HEK293 (cell line): ENCODE results near the gene SLC12A2.

ENCODE experiments used
- FEZF1 ChIP-seq: fragments of 450-650 bp; formaldehyde crosslinking; IDR thresholded peaks from 2 replicates; pipeline ENCODE4 v1.5.1; 2016; ENCODE audit warnings: missing biosample characterization, missing genetic modification characterization
- GLIS1 ChIP-seq: fragments of 450-650 bp; formaldehyde crosslinking; IDR thresholded peaks from 2 replicates; pipeline ENCODE4 v1.5.1; 2016; ENCODE audit warnings: missing biosample characterization, missing genetic modification characterization
- INSM2 ChIP-seq: fragments of 450-650 bp; formaldehyde crosslinking; IDR thresholded peaks from 2 replicates; pipeline ENCODE4 v1.5.1; 2016; ENCODE audit warnings: missing biosample characterization, missing genetic modification characterization
- MEIS1 ChIP-seq: sonication (generic); formaldehyde crosslinking; IDR thresholded peaks from 2 replicates; pipeline ENCODE4 v1.8.1; 2022; ENCODE audit warnings: missing genetic modification reagents, mild to moderate bottlenecking, borderline replicate concordance
- MYNN ChIP-seq: fragments of 450-650 bp; formaldehyde crosslinking; IDR thresholded peaks from 2 replicates; pipeline ENCODE4 v1.5.1; 2016; ENCODE audit warnings: missing biosample characterization, missing genetic modification characterization, borderline replicate concordance
- OVOL3 ChIP-seq: fragments of 450-650 bp; formaldehyde crosslinking; IDR thresholded peaks from 2 replicates; pipeline ENCODE4 v1.5.1; 2016; ENCODE audit warnings: missing biosample characterization, missing genetic modification characterization
- SP2 ChIP-seq: fragments of 450-650 bp; formaldehyde crosslinking; IDR thresholded peaks from 2 replicates; pipeline ENCODE4 v1.5.1; 2016; ENCODE audit warnings: missing biosample characterization, missing genetic modification characterization
- SP3 ChIP-seq: fragments of 450-650 bp; formaldehyde crosslinking; IDR thresholded peaks from 2 replicates; pipeline ENCODE4 v1.5.1; 2016; ENCODE audit warnings: missing biosample characterization, missing genetic modification characterization
- ZBTB1 ChIP-seq: fragments of 450-650 bp; formaldehyde crosslinking; IDR thresholded peaks from 2 replicates; pipeline ENCODE4 v1.5.1; 2016; ENCODE audit warnings: missing biosample characterization, missing genetic modification characterization
- ZIC2 ChIP-seq: fragments of 450-650 bp; formaldehyde crosslinking; IDR thresholded peaks from 2 replicates; pipeline ENCODE4 v1.5.1; 2016; ENCODE audit warnings: missing biosample characterization, missing genetic modification characterization
- ZNF132 ChIP-seq: fragments of 450-650 bp; formaldehyde crosslinking; IDR thresholded peaks from 2 replicates; pipeline ENCODE4 v1.5.1; 2017; ENCODE audit warnings: missing biosample characterization, missing genetic modification characterization, borderline replicate concordance
- ZNF184 ChIP-seq: fragments of 450-650 bp; IDR thresholded peaks from 2 replicates; pipeline ENCODE4 v1.5.1; 2018; ENCODE audit warnings: missing biosample characterization, mild to moderate bottlenecking, missing genetic modification characterization
- ZNF202 ChIP-seq: fragments of 450-650 bp; formaldehyde crosslinking; IDR thresholded peaks from 2 replicates; pipeline ENCODE4 v1.5.1; 2016; ENCODE audit warnings: missing biosample characterization, missing genetic modification characterization, borderline replicate concordance
- ZNF335 ChIP-seq: fragments of 450-650 bp; formaldehyde crosslinking; conservative IDR thresholded peaks from 2 replicates; pipeline ENCODE4 v1.5.1; 2016; ENCODE audit warnings: missing biosample characterization, missing genetic modification characterization
- ZNF354C ChIP-seq: fragments of 450-650 bp; formaldehyde crosslinking; IDR thresholded peaks from 2 replicates; pipeline ENCODE4 v1.5.1; 2016; ENCODE audit warnings: missing biosample characterization, missing genetic modification characterization, low read depth, borderline replicate concordance
- ZNF362 ChIP-seq: fragments of 450-650 bp; formaldehyde crosslinking; IDR thresholded peaks from 2 replicates; pipeline ENCODE4 v1.5.1; 2016; ENCODE audit warnings: missing biosample characterization, missing genetic modification characterization
- ZNF391 ChIP-seq: fragments of 450-650 bp; formaldehyde crosslinking; IDR thresholded peaks from 2 replicates; pipeline ENCODE4 v1.5.1; 2016; ENCODE audit warnings: low read depth, missing biosample characterization, missing genetic modification characterization, borderline replicate concordance
- ZNF416 ChIP-seq: fragments of 450-650 bp; formaldehyde crosslinking; IDR thresholded peaks from 2 replicates; pipeline ENCODE4 v1.5.1; 2016; ENCODE audit warnings: missing biosample characterization, missing genetic modification characterization
- ZNF423 ChIP-seq: fragments of 450-650 bp; formaldehyde crosslinking; IDR thresholded peaks from 2 replicates; pipeline ENCODE4 v1.5.1; 2016; ENCODE audit warnings: missing biosample characterization, missing genetic modification characterization
- ZNF473 ChIP-seq: fragments of 450-650 bp; formaldehyde crosslinking; IDR thresholded peaks from 2 replicates; pipeline ENCODE4 v1.5.1; 2017; ENCODE audit warnings: missing biosample characterization, missing genetic modification characterization
- ZNF48 ChIP-seq: fragments of 450-650 bp; formaldehyde crosslinking; IDR thresholded peaks from 2 replicates; pipeline ENCODE4 v1.5.1; 2016; ENCODE audit warnings: missing biosample characterization, missing genetic modification characterization
- ZNF510 ChIP-seq: fragments of 450-650 bp; formaldehyde crosslinking; IDR thresholded peaks from 2 replicates; pipeline ENCODE4 v1.5.1; 2018; ENCODE audit warnings: mild to moderate bottlenecking, missing genetic modification characterization, missing biosample characterization; ENCODE audit not compliant: insufficient replicate concordance
- ZNF521 ChIP-seq: fragments of 450-650 bp; formaldehyde crosslinking; IDR thresholded peaks from 2 replicates; pipeline ENCODE4 v1.5.1; 2017; ENCODE audit warnings: missing biosample characterization, mild to moderate bottlenecking, missing genetic modification characterization
- ZNF529 ChIP-seq: fragments of 450-650 bp; formaldehyde crosslinking; IDR thresholded peaks from 2 replicates; pipeline ENCODE4 v1.5.1; 2017; ENCODE audit warnings: missing genetic modification characterization, missing biosample characterization; ENCODE audit not compliant: insufficient replicate concordance
- ZNF544 ChIP-seq: fragments of 450-650 bp; formaldehyde crosslinking; IDR thresholded peaks from 2 replicates; pipeline ENCODE4 v1.5.0; 2017; ENCODE audit warnings: missing biosample characterization, missing genetic modification characterization
- ZNF560 ChIP-seq: fragments of 450-650 bp; formaldehyde crosslinking; IDR thresholded peaks from 2 replicates; pipeline ENCODE4 v1.5.1; 2017; ENCODE audit warnings: missing biosample characterization, missing genetic modification characterization, borderline replicate concordance
- ZNF600 ChIP-seq: fragments of 450-650 bp; formaldehyde crosslinking; IDR thresholded peaks from 2 replicates; pipeline ENCODE4 v1.5.1; 2016; ENCODE audit warnings: missing biosample characterization, missing genetic modification characterization
- ZNF626 ChIP-seq: fragments of 450-650 bp; sonication (Bioruptor Pico); formaldehyde crosslinking; IDR thresholded peaks from 2 replicates; pipeline ENCODE4 v1.5.1; 2018; ENCODE audit warnings: missing biosample characterization, missing genetic modification characterization, inconsistent platforms
- ZNF677 ChIP-seq: fragments of 450-650 bp; IDR thresholded peaks from 2 replicates; pipeline ENCODE4 v1.5.0; 2018; ENCODE audit warnings: missing biosample characterization, mild to moderate bottlenecking, missing genetic modification characterization, moderate library complexity
- ZNF76 ChIP-seq: fragments of 450-650 bp; formaldehyde crosslinking; IDR thresholded peaks from 2 replicates; pipeline ENCODE4; 2016; ENCODE audit warnings: low read depth, missing biosample characterization, missing genetic modification characterization, borderline replicate concordance
- ZSCAN18 ChIP-seq: fragments of 450-650 bp; formaldehyde crosslinking; IDR thresholded peaks from 2 replicates; pipeline ENCODE4 v1.5.1; 2016; ENCODE audit warnings: missing biosample characterization, missing genetic modification characterization
- TF ChIP-seq, protein P1 (sequence below): fragments of 450-650 bp; formaldehyde crosslinking; IDR thresholded peaks from 2 replicates; pipeline ENCODE4 v1.5.1; 2017; ENCODE audit warnings: missing biosample characterization, missing genetic modification characterization
- TF ChIP-seq, protein P2 (sequence below): fragments of 450-650 bp; formaldehyde crosslinking; IDR thresholded peaks from 2 replicates; pipeline ENCODE4 v1.5.1; 2017; ENCODE audit warnings: missing biosample characterization, missing genetic modification characterization

Gene SLC12A2

DNA sequence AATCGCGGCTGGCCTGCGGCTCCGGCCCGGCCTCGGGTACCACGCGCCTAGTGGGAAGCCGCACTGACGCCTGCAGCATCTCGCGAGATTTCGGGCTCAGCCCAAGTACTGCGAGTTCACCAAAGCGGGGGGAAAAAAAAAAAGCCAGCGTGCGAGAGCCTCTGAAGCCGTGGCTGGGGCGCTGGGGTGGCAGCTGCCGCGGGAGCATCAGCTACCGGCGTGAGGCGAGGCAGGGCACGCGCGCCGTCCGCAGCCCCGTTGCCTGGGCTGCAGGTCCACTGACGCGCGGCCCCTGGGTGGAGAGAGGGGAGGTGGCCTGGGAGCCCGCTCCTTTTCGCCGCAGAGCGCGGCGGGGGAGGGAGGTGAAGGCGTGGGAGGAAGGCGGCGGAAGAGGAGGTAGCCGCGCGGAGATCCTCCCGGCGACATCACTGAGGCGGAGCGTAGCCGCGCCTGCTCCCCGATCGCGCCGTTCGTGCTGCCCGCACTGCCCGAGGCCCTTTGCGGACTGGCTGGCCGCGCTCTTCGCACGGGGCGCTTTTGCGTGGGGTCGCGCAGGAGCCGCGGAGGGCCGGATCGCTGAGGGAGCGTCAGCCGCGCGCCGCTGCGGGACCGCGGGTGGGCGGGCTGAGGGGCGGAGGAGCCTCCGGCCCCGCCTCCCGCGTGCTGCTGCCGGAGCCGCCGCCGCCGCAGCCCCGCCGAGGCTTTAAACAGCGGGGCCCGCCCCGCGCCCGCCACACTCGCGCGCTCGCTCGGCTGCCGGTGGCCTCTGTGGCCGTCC, at the start of gene SLC12A2 (continued):
- TF ChIP-seq, protein P1, sequence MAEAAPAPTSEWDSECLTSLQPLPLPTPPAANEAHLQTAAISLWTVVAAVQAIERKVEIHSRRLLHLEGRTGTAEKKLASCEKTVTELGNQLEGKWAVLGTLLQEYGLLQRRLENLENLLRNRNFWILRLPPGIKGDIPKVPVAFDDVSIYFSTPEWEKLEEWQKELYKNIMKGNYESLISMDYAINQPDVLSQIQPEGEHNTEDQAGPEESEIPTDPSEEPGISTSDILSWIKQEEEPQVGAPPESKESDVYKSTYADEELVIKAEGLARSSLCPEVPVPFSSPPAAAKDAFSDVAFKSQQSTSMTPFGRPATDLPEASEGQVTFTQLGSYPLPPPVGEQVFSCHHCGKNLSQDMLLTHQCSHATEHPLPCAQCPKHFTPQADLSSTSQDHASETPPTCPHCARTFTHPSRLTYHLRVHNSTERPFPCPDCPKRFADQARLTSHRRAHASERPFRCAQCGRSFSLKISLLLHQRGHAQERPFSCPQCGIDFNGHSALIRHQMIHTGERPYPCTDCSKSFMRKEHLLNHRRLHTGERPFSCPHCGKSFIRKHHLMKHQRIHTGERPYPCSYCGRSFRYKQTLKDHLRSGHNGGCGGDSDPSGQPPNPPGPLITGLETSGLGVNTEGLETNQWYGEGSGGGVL = peak; percentile 94
- TF ChIP-seq MYNN (no peak), INSM2 (tag by site-specific recombination) (no peak; the same call in 1 of the 2 replicates), ZNF626 (tag by site-specific recombination) (no peak; the same call in 1 of the 2 replicates), SP2 (tag by site-specific recombination) (peak; percentile 78), ZNF521 (tag by site-specific recombination) (no peak), ZNF677 (tag by site-specific recombination) (no peak), ZNF416 (no peak), ZNF560 (no peak), ZSCAN18 (no peak), ZNF184 (tag by site-specific recombination) (no peak), ZNF600 (tag by site-specific recombination) (0 out of 2 replicates have a peak, but pooled peaks have one; percentile 10), ZNF544 (tag by site-specific recombination) (no peak), FEZF1 (tag by site-specific recombination) (peak; percentile 72), ZNF132 (tag by site-specific recombination) (no peak), OVOL3 (no peak), ZNF76 (peak; percentile 85; the same call in 1 of the 2 replicates), ZBTB1 (tag by site-specific recombination) (no peak), ZNF335 (tag by site-specific recombination) (peak; percentile 94), ZNF473 (no peak), ZIC2 (tag by site-specific recombination) (peak; percentile 84), MEIS1 (CRISPR knock-in tag) (no peak), SP3 (tag by site-specific recombination) (peak; percentile 93), ZNF391 (tag by site-specific recombination) (peak; percentile 86; the same call in 1 of the 2 replicates), ZNF510 (no peak), ZNF362 (tag by site-specific recombination) (peak; percentile 100), GLIS1 (tag by site-specific recombination) (peak; percentile 82), ZNF423 (no peak; the same call in 1 of the 2 replicates), ZNF529 (tag by site-specific recombination) (no peak), ZNF354C (tag by site-specific recombination) (no peak), ZNF48 (tag by site-specific recombination) (no peak), ZNF202 (tag by site-specific recombination) (no peak)
- TF ChIP-seq, protein P2, sequence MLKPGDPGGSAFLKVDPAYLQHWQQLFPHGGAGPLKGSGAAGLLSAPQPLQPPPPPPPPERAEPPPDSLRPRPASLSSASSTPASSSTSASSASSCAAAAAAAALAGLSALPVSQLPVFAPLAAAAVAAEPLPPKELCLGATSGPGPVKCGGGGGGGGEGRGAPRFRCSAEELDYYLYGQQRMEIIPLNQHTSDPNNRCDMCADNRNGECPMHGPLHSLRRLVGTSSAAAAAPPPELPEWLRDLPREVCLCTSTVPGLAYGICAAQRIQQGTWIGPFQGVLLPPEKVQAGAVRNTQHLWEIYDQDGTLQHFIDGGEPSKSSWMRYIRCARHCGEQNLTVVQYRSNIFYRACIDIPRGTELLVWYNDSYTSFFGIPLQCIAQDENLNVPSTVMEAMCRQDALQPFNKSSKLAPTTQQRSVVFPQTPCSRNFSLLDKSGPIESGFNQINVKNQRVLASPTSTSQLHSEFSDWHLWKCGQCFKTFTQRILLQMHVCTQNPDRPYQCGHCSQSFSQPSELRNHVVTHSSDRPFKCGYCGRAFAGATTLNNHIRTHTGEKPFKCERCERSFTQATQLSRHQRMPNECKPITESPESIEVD = no peak
